ENCODE data around the gene L1CAM. TPM values are rescaled to one million over a fixed set of nuclear protein-coding genes. Genes with fewer than 3 reads are reported as not detected.

The L1CAM gene
- total and polyA plus RNA-seq, 2 of the 8 experiments (the other 6 are each of a cell fraction or from before 2014, with no cell fraction given), result 11.0 to 43.0 TPM

- TF ChIP-seq ATF3 (IDR thresholded peaks at IDR 0.05; ENCODE audit: insufficient read depth, low read depth, low read length) (no peak), MAFK (IDR thresholded peaks at IDR 0.05; ENCODE audit: low read depth, low read length) (no peak), EZH2 (IDR thresholded peaks at IDR 0.05; ENCODE audit: low read depth, low read length, severe bottlenecking) (no peak)
These were observed 35.1 kb upstream of the L1CAM start (continued) for GRCh38 chrX:153921070-153921469.
